ENCODE data around the gene PIAS4. TPM values are rescaled to one million over a fixed set of nuclear protein-coding genes. Genes with fewer than 3 reads are reported as not detected.
A peak's percentile ranks its signal among the peaks of the same experiment; 100 is the strongest.

PIAS4 gene
- total RNA-seq, 1 experiment from 2014 or later = 45.7 TPM

- no peak for TF ChIP-seq CTCF (IDR thresholded peaks at IDR 0.05; ENCODE audit: insufficient read depth in 1 of 2, low read depth in 1 of 2, low read length in 1 of 2, severe bottlenecking in 1 of 2, unreplicated experiment in 1 of 2)
- H3K9me3 ChIP-seq = no peaks in the 10 kb centered on the region
- Mint-ChIP-seq H3K4me3 (ENCODE audit: unreplicated experiment) (no peak overlapping the region), H3K9me3 (ENCODE audit: unreplicated experiment) (no peaks in the 10 kb centered on the region), H3K27me3 (ENCODE audit: insufficient read depth, unreplicated experiment) (no peaks in the 10 kb centered on the region), H3K27ac (ENCODE audit: unreplicated experiment) (peak overlapping the region; percentile 20), H3K4me1 (ENCODE audit: low read depth, unreplicated experiment) (peaks cover 6% of the 10 kb centered on the region), H3K36me3 (ENCODE audit: insufficient read depth, unreplicated experiment) (peaks cover 100% of the 10 kb centered on the region)
- no peak overlapping the region for H3K4me3 ChIP-seq (ENCODE audit: low read depth, low read length)
- no peak for DNase-seq
- H3K27me3 ChIP-seq (replicated peaks; ENCODE audit: control insufficient read depth, insufficient read depth, low read length) = no peaks in the 10 kb centered on the region
- peaks cover 12% of the 10 kb centered on the region for H3K4me1 ChIP-seq
- peaks cover 49% of the 10 kb centered on the region for H3K36me3 ChIP-seq (ENCODE audit: control insufficient read depth, insufficient read depth, low read length)
- ChIA-PET POLR2A (interaction anchor here (1.5 kb wide), 1 partner anchor 12 kb away, joined by 3 read pairs; no protein-coding TSS in a partner anchor), CTCF (no interaction called here)
- intact Hi-C loops (cut with micrococcal nuclease; ENCODE audit: unreplicated experiment) = loop anchor here (10.0 kb wide), 1 partner anchor 84 kb away; the partner anchor contains the start of gene ZBTB7A
- BruUV-seq (replicated peaks) = no TSS peak
Observed at GRCh38 chr19:3980353-3981251, 26.9 kb upstream of the PIAS4 start.

GRCh38 chr19:3981373-3981735, 26.2 kb upstream of the PIAS4 start:
- H3K36me3 ChIP-seq (ENCODE audit: control insufficient read depth, insufficient read depth, low read length) = peaks cover 49% of the 10 kb centered on the region
- H3K36me3 Mint-ChIP-seq (ENCODE audit: insufficient read depth, unreplicated experiment) = peaks cover 98% of the 10 kb centered on the region
- ChIA-PET POLR2A (interaction anchor here (1.0 kb wide), 1 partner anchor 12 kb away, joined by 3 read pairs; no protein-coding TSS in a partner anchor), CTCF (no interaction called here)
- intact Hi-C loops (cut with micrococcal nuclease; ENCODE audit: unreplicated experiment) = loop anchor here (10.0 kb wide), 1 partner anchor 83 kb away; the partner anchor contains the start of gene ZBTB7A
- peaks cover 6% of the 10 kb centered on the region for H3K4me1 Mint-ChIP-seq (ENCODE audit: low read depth, unreplicated experiment)
- TF ChIP-seq CTCF (IDR thresholded peaks at IDR 0.05; ENCODE audit: insufficient read depth in 1 of 2, low read depth in 1 of 2, low read length in 1 of 2, severe bottlenecking in 1 of 2, unreplicated experiment in 1 of 2) = no peak
- DNase-seq = no peak
- no peaks in the 10 kb centered on the region for H3K27me3 ChIP-seq (replicated peaks; ENCODE audit: control insufficient read depth, insufficient read depth, low read length)
- no peaks in the 10 kb centered on the region for H3K27me3 Mint-ChIP-seq (ENCODE audit: insufficient read depth, unreplicated experiment)
- no peak overlapping the region for H3K4me3 Mint-ChIP-seq (ENCODE audit: unreplicated experiment)
- H3K9me3 Mint-ChIP-seq (ENCODE audit: unreplicated experiment) = no peaks in the 10 kb centered on the region
- H3K4me1 ChIP-seq = peaks cover 12% of the 10 kb centered on the region
- H3K9me3 ChIP-seq = no peaks in the 10 kb centered on the region
- peak overlapping the region; percentile 20 for H3K27ac Mint-ChIP-seq (ENCODE audit: unreplicated experiment)
- H3K4me3 ChIP-seq (ENCODE audit: low read depth, low read length) = no peak overlapping the region
- BruUV-seq (replicated peaks) = no TSS peak

GRCh38 chr19:3981736-3982681, 25.5 kb upstream of the PIAS4 start:
- no TSS peak for BruUV-seq (replicated peaks)
- DNase-seq = no peak
- Mint-ChIP-seq H3K4me1 (ENCODE audit: low read depth, unreplicated experiment) (peaks cover 6% of the 10 kb centered on the region), H3K4me3 (ENCODE audit: unreplicated experiment) (peak overlapping the region; percentile 89), H3K27me3 (ENCODE audit: insufficient read depth, unreplicated experiment) (no peaks in the 10 kb centered on the region), H3K9me3 (ENCODE audit: unreplicated experiment) (no peaks in the 10 kb centered on the region), H3K36me3 (ENCODE audit: insufficient read depth, unreplicated experiment) (peaks cover 94% of the 10 kb centered on the region), H3K27ac (ENCODE audit: unreplicated experiment) (peak overlapping the region; percentile 96)
- Histone ChIP-seq H3K4me3 (ENCODE audit: low read depth, low read length) (no peak overlapping the region), H3K27me3 (replicated peaks; ENCODE audit: control insufficient read depth, insufficient read depth, low read length) (no peaks in the 10 kb centered on the region), H3K4me1 (peaks cover 12% of the 10 kb centered on the region), H3K9me3 (no peaks in the 10 kb centered on the region), H3K36me3 (ENCODE audit: control insufficient read depth, insufficient read depth, low read length) (peaks cover 44% of the 10 kb centered on the region)
- POLR2A ChIA-PET = interaction anchor here (1.0 to 1.1 kb wide), 2 partner anchors 11 to 13 kb away, joined by 3 to 6 read pairs; partner anchors contain the start of gene DAPK3
- intact Hi-C loops (cut with micrococcal nuclease; ENCODE audit: unreplicated experiment) = loop anchor here (10.0 kb wide), 1 partner anchor 83 kb away; the partner anchor contains the start of gene ZBTB7A
- CTCF ChIA-PET = no interaction called here
- no peak for TF ChIP-seq CTCF (IDR thresholded peaks at IDR 0.05; ENCODE audit: insufficient read depth in 1 of 2, low read depth in 1 of 2, low read length in 1 of 2, severe bottlenecking in 1 of 2, unreplicated experiment in 1 of 2)

Data from Caco-2 (cell line).